TTC549 (cell line): Measurements from ENCODE around the gene PPM1N.

Source experiments
- FAIRE-seq: peaks from 2 replicates; lab custom pipeline; 2012; peaks lifted over from hg19 to GRCh38; lab: Jason Lieb, UNC

The PPM1N gene

DNA sequence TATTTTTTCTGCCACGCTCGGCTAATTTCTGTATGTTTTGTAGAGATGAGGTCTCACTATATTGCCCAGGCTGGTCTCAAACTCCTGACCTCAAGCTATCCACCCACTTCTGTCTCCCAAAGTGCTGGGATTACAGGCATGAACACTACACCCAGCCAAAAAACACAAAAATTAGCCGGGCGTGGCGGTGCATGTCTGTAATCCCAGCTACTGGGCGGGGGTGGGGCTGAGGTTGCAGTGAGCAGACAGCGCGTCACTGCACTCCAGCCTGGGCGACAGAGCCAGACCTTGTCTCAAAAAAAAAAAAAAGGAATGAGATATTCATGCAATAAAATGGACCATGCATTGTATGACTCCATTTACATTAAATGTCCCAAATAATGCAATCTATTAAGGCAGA lies 41.2 kb downstream of the PPM1N start:
- no peak for FAIRE-seq

DNA sequence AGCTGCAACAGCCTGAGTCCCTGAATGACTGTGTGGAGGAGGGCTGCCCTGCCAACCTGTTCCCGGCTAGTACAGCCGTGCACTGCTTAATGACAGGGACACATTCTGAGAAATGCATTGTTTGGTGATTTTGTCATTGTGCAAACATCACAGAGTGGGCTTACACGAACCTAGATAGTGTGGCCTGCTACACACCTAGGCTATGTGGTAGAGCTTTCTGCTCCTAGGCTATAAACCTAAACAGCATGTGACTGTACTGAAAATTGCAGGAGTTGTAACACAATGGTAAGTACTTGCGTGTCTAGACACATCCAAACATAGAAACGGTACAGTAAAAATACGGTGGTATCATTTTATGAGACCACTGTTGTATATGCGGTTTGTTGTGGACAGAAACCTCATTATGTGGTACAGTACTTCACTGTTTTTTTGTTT lies 44.0 kb downstream of the PPM1N start:
- no peak for FAIRE-seq

GRCh38 chr19:45547211-45547770 lies 49.0 kb downstream of the PPM1N start:
- FAIRE-seq: no peak

DNA sequence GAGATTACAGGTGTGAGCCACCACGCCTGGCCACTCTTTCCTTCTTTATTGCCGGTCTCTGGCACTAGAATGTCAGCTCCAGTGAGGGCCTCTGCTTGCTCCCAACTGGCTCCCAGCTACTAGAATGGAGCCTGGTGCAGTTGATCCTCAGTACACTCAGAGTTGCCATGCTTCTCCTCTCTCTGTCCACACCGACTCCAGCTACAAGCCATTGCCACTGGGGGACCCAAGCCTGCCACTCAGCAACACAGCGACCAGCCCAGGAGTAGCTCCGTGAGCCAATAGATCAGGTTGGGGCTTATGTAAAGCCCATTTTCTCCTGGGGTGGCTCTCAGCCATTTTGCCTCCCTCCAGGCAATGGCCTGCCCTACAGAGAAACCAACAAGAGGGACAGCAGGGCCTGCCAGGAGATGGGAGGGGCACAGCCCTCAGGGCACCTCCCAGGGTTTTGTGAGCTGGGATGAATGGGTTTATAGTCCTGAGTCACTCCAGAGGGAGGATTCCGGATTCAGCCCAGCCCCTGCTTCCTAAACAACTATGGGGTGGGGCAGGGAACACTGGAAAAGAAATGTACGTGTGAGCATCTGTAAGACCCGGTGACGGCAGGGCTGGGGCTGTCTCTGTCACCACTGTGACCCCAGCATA lies 49.8 kb downstream of the PPM1N start:
- FAIRE-seq: no peak
